ENCODE data around the gene EEA1.

- TF ChIP-seq CTCF (IDR thresholded peaks at IDR 0.05; ENCODE audit: poor library complexity) (no peak), EZH2 (IDR thresholded peaks at IDR 0.05; ENCODE audit: borderline replicate concordance) (no peak)
Measured at GRCh38 chr12:92928421-92928961, 604 bp downstream of the EEA1 start.

Data from hepatocyte (in vitro differentiated cells).